ENCODE data around the gene PSMA6. TPM values are rescaled to one million over a fixed set of nuclear protein-coding genes. Genes with fewer than 3 reads are reported as not detected.
A peak's percentile ranks its signal among the peaks of the same experiment; 100 is the strongest.

The PSMA6 gene
- total RNA-seq, 4 donors from 2014 or later: 70.5 to 143 (median 112) TPM

- intact Hi-C loops (cut with DNase I): no loop called here
- TF ChIP-seq POLR2A (IDR thresholded peaks at IDR 0.05; ENCODE audit: low read depth) (no peak), POLR2AphosphoS5 (IDR thresholded peaks at IDR 0.05) (no peak), EP300 (IDR thresholded peaks at IDR 0.05) (no peak)
- TF ChIP-seq, protein P1, sequence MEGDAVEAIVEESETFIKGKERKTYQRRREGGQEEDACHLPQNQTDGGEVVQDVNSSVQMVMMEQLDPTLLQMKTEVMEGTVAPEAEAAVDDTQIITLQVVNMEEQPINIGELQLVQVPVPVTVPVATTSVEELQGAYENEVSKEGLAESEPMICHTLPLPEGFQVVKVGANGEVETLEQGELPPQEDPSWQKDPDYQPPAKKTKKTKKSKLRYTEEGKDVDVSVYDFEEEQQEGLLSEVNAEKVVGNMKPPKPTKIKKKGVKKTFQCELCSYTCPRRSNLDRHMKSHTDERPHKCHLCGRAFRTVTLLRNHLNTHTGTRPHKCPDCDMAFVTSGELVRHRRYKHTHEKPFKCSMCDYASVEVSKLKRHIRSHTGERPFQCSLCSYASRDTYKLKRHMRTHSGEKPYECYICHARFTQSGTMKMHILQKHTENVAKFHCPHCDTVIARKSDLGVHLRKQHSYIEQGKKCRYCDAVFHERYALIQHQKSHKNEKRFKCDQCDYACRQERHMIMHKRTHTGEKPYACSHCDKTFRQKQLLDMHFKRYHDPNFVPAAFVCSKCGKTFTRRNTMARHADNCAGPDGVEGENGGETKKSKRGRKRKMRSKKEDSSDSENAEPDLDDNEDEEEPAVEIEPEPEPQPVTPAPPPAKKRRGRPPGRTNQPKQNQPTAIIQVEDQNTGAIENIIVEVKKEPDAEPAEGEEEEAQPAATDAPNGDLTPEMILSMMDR (IDR thresholded peaks at IDR 0.05): no peak
These were observed 4.4 kb downstream of the PSMA6 start for GRCh38 chr14:35296545-35296944.

GRCh38 chr14:35297706-35298105, 5.5 kb downstream of the PSMA6 start:
- Histone ChIP-seq H3K9me3 (no peaks in the 10 kb centered on the region), H3K27ac (replicated peaks in 1 of 4) (no peak overlapping the region), H3K27me3 (no peaks in the 10 kb centered on the region), H3K4me3 (no peak overlapping the region), H3K4me1 (peaks cover 49 to 87% (median 77%) of the 10 kb centered on the region in 4 donors), H3K36me3 (no peaks in the 10 kb centered on the region)
- DNase-seq (ENCODE audit: extremely low spot score): no peak
- intact Hi-C loops (cut with DNase I): no loop called here
- 84% methylated on average over 3 of the region's 3 CpGs for WGBS
- TF ChIP-seq POLR2A (IDR thresholded peaks at IDR 0.05; ENCODE audit: low read depth): no peak
- TF ChIP-seq, protein P1 (IDR thresholded peaks at IDR 0.05): no peak
- no peak for TF ChIP-seq POLR2AphosphoS5 (IDR thresholded peaks at IDR 0.05)

More at GRCh38 chr14:35296545-35296944, 4.4 kb downstream of the PSMA6 start:
- H3K4me1 ChIP-seq: peaks cover 49 to 87% (median 73%) of the 10 kb centered on the region in 4 donors
- WGBS: 87% methylated on average over 3 of the region's 3 CpGs
- no peaks in the 10 kb centered on the region for H3K9me3 ChIP-seq
- H3K27ac ChIP-seq (replicated peaks in 1 of 4): no peak overlapping the region
- no peak overlapping the region for H3K4me3 ChIP-seq
- H3K36me3 ChIP-seq: no peaks in the 10 kb centered on the region
- H3K27me3 ChIP-seq: no peaks in the 10 kb centered on the region
- no peak for DNase-seq (ENCODE audit: extremely low spot score)

DNA sequence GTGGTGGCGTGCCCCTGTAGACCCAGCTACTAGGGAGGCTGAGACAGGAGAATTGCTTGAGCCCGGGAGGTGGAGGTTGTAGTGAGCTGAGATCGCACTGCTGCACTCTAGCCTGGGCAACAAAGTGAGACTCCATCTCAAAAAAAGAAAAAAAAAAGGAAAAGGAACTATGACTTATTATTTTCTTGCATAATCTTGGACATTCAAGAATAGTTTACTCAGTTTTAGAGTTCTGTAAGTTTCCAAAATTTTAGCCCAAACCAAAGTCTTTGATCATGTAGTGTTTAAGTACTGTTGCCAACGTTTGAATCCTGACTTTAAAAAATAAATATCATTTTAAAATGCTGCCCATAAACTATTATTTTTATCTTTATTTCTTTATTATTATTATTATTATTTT, 6.2 kb downstream of the PSMA6 start:
- Histone ChIP-seq H3K27me3 (no peaks in the 10 kb centered on the region), H3K9me3 (no peaks in the 10 kb centered on the region), H3K27ac (replicated peaks in 1 of 4) (no peak overlapping the region), H3K4me3 (no peak overlapping the region), H3K36me3 (no peaks in the 10 kb centered on the region), H3K4me1 (peaks cover 44 to 81% (median 72%) of the 10 kb centered on the region in 4 donors)
- intact Hi-C loops (cut with DNase I): no loop called here
- DNase-seq (ENCODE audit: extremely low spot score): no peak
- no peak for TF ChIP-seq EP300 (IDR thresholded peaks at IDR 0.05)
- TF ChIP-seq POLR2AphosphoS5 (IDR thresholded peaks at IDR 0.05): no peak
- TF ChIP-seq POLR2A (IDR thresholded peaks at IDR 0.05; ENCODE audit: low read depth): no peak
- TF ChIP-seq, protein P1 (IDR thresholded peaks at IDR 0.05): no peak
- WGBS: 78% methylated on average over 4 of the region's 4 CpGs

GRCh38 chr14:35299708-35300107, 7.5 kb downstream of the PSMA6 start:
- intact Hi-C loops (cut with DNase I): no loop called here
- 63% methylated on average over 1 of the region's 1 CpG for WGBS

More at GRCh38 chr14:35299708-35300107, 7.5 kb downstream of the PSMA6 start:
- peak overlapping the region in 1 of 4 donors; percentile 10 for H3K27ac ChIP-seq (replicated peaks in 1 of 4)
- H3K27me3 ChIP-seq: no peaks in the 10 kb centered on the region
- TF ChIP-seq, protein P1 (IDR thresholded peaks at IDR 0.05): no peak
- TF ChIP-seq EP300 (IDR thresholded peaks at IDR 0.05) (no peak), POLR2AphosphoS5 (IDR thresholded peaks at IDR 0.05) (no peak), POLR2A (IDR thresholded peaks at IDR 0.05; ENCODE audit: low read depth) (no peak)
- H3K36me3 ChIP-seq: no peaks in the 10 kb centered on the region
- H3K4me1 ChIP-seq: peaks cover 34 to 67% (median 58%) of the 10 kb centered on the region in 4 donors
- DNase-seq (ENCODE audit: extremely low spot score): no peak
- no peak overlapping the region for H3K4me3 ChIP-seq
- no peaks in the 10 kb centered on the region for H3K9me3 ChIP-seq

All from esophagus muscularis mucosa (tissue), 4 donors.